Measurements from ENCODE around the gene EMB. TPM values are rescaled to one million over a fixed set of nuclear protein-coding genes. Genes with fewer than 3 reads are reported as not detected.
"Not testable (repeated sequence)": the region's sequence is repeated elsewhere in the genome, so short reads cannot be mapped to it uniquely, and the experiment has no call there.

EMB gene
- total and polyA plus RNA-seq, 8 donors: 6.0 to 46.9 (median 7.5) TPM

DNA sequence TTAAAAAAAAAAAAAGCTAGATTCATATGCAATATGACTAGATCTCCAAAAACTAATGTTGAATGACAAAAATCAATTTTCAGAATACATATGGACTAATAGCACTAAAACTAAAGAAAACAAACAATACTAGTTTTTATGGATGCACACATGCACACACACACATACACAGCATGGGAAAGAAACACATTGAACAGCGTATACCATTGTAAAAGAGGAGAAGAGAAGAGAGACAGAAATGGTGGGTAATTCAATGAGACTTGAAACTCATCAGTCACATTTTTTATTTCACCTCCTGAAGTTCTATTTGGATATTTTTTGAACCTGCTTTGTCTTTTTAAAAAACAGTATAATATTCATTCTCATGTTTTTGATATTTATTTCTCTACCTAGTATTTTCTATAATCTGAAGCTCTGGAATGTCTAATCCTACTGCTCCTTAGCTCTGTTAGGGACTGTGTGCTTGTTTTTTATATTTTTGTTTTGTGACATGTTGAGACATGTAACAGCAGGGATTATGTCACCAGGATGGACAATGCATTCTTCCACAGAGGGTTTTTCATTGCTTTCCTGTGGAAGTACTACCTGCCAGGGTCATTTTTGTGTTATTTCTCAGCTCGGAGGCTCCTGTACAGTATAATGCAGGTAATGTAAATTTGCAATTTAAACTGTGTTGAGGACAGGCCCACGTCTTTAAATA is 17.8 kb downstream of the EMB start:
- H3K4me3 ChIP-seq; intact Hi-C loops (cut with DNase I); H3K27me3 ChIP-seq; DNase-seq; H3K27ac ChIP-seq; H3K36me3 ChIP-seq; H3K4me1 ChIP-seq; H3K9me3 ChIP-seq; ATAC-seq: not testable (repeated sequence)

DNA sequence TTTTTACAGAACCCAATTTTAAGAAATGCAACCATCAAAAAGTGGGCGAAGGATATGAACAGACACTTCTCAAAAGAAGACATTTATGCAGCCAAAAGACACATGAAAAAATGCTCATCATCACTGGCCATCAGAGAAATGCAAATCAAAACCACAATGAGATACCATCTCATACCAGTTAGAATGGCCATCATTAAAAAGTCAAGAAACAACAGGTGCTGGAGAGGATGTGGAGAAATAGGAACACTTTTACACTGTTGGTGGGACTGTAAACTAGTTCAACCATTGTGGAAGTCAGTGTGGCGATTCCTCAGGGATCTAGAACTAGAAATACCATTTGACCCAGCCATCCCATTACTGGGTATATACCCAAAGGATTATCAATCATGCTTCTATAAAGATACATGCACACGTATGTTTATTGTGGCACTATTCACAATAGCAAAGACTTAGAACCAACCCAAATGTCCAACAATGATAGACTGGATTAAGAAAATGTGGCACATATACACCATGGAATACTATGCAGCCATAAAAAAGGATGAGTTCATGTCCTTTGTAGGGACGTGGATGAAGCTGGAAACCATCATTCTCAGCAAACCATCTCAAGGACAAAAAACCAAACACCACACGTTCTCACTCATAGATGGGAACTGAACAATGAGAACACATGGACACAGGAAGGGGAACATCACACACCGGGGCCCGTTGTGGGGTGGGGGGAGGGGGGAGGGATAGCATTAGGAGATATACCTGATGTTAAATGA is 19.7 kb downstream of the EMB start:
- H3K4me1 ChIP-seq; DNase-seq; intact Hi-C loops (cut with DNase I); H3K27ac ChIP-seq; H3K9me3 ChIP-seq; H3K36me3 ChIP-seq; H3K4me3 ChIP-seq; H3K27me3 ChIP-seq; ATAC-seq: not testable (repeated sequence)

DNA sequence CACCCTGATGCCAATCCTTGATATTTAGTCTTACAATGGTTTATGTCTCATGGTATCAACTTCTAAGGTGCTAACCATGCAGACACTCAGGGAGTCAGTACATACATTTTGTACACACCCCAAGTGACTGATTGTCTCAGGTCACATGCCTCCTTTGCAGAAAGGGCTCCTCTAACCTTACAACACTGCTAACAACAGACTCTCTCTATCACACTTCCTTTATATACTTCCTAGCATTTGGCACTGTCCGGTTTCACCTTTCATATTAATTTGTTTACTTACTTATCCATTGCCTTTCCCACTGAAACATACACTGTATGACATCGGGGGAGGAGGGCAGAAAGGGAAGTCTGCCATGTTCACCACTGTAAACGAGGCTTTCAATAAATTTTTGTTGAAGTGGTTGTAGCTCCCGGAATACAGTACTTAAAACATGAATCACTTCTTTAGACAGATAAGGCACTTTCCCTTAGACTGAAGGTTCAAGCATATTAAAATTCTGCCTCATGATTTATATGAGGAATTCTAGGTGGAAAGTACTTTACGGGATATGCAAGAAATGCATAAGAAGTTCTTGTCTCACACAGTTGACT is 20.6 kb downstream of the EMB start:
- intact Hi-C loops (cut with DNase I): no loop called here
- TF ChIP-seq, protein P1, sequence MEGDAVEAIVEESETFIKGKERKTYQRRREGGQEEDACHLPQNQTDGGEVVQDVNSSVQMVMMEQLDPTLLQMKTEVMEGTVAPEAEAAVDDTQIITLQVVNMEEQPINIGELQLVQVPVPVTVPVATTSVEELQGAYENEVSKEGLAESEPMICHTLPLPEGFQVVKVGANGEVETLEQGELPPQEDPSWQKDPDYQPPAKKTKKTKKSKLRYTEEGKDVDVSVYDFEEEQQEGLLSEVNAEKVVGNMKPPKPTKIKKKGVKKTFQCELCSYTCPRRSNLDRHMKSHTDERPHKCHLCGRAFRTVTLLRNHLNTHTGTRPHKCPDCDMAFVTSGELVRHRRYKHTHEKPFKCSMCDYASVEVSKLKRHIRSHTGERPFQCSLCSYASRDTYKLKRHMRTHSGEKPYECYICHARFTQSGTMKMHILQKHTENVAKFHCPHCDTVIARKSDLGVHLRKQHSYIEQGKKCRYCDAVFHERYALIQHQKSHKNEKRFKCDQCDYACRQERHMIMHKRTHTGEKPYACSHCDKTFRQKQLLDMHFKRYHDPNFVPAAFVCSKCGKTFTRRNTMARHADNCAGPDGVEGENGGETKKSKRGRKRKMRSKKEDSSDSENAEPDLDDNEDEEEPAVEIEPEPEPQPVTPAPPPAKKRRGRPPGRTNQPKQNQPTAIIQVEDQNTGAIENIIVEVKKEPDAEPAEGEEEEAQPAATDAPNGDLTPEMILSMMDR (IDR thresholded peaks at IDR 0.05): no peak
- H3K27ac ChIP-seq: no peak overlapping the region
- H3K9me3 ChIP-seq: no peaks in the 10 kb centered on the region
- DNase-seq (no peak), ATAC-seq (peak; percentile 73)
- H3K36me3 ChIP-seq: no peaks in the 10 kb centered on the region
- no peak overlapping the region for H3K4me3 ChIP-seq
- no peaks in the 10 kb centered on the region for H3K4me1 ChIP-seq
- no peaks in the 10 kb centered on the region for H3K27me3 ChIP-seq

DNA sequence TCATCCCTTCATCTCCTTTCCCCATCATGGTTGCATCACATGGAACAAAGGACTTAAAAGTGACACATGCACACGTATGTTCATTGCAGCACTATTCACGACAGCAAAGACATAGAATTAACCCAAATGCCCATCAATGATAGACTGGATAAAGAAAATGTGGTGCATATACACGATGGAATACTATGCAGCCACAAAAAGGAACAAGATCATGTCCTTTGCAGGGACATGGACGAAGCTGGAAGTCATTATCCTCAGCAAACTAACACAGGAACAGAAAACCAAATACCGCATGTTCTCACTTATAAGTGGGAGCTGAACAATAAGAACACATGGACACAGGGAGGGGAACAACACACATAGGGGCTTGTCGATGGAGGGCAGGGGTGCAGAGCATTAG is 21.4 kb downstream of the EMB start:
- H3K4me1 ChIP-seq; H3K9me3 ChIP-seq; H3K27me3 ChIP-seq; ATAC-seq; intact Hi-C loops (cut with DNase I); H3K36me3 ChIP-seq; H3K27ac ChIP-seq; H3K4me3 ChIP-seq; DNase-seq: not testable (repeated sequence)

DNA sequence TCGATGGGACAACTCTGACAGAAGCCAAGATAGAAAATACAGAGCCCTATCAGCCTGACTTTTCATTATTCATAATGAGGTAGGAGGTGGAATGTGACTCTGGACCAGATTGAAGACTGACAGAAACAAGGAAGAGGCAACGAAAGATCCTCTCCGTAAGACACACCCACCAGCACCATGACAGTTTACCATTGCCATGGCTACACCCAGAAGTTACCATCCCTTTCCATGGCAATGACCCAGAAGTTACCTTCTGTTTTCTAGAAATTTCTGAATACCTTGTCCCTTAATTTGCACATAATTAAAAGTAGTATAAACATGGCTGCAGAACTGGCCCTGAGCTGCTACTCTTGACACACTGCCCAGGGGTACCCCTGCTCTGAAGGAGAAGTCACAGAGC is 24.5 kb downstream of the EMB start:
- H3K4me3 ChIP-seq; H3K27me3 ChIP-seq; DNase-seq; ATAC-seq; H3K4me1 ChIP-seq; H3K27ac ChIP-seq; H3K36me3 ChIP-seq; H3K9me3 ChIP-seq; intact Hi-C loops (cut with DNase I): not testable (repeated sequence)

DNA sequence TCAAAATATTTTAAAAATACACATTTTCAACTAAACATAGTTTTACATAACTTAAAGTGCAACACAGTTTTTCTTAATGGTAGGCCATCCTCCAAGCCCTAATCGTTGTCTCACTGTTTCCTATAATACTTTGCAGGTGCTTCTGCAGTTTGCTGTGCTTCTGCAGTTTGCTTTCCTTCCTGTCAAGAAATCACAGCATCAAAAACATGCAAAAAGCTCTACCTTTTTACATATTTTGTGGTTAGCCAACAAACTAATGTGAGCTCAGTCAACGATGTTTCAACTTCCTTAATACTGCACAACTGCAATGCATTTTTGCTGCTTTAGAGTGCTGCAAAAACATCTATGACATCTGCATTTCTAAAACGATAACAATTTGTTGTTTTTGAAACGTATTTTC is 25.2 kb downstream of the EMB start:
- ATAC-seq (no peak), DNase-seq (no peak)
- TF ChIP-seq, protein P1 (IDR thresholded peaks at IDR 0.05): no peak
- no peak overlapping the region for H3K27ac ChIP-seq
- H3K4me1 ChIP-seq: no peaks in the 10 kb centered on the region
- H3K4me3 ChIP-seq: no peak overlapping the region
- intact Hi-C loops (cut with DNase I): no loop called here
- no peaks in the 10 kb centered on the region for H3K27me3 ChIP-seq
- H3K9me3 ChIP-seq: no peaks in the 10 kb centered on the region
- no peaks in the 10 kb centered on the region for H3K36me3 ChIP-seq

DNA sequence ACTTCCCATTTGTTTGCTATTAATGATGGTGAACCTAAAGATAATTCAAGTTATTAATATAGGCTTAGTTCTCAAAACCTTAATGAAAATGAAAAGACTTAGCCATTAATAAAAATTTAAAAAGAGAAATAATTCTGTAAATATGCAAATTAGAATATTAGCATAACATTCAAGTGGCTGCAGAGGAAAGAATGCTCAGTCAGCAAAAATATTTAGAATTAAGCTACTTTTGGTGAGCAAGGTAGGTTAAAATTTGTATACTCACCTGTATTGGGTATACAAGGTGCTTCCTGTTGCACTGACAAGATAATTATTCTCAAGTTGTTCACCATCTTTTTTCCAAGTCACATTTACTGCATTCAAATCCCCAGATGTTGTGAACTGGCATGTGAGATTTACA is 30.2 kb downstream of the EMB start:
- H3K36me3 ChIP-seq; H3K4me3 ChIP-seq; ATAC-seq; H3K9me3 ChIP-seq; H3K4me1 ChIP-seq; DNase-seq; H3K27me3 ChIP-seq; H3K27ac ChIP-seq; intact Hi-C loops (cut with DNase I): not testable (repeated sequence)

All from left lung (tissue), 10 donors.